ENCODE results near the gene LRMDA.

LRMDA gene

GRCh38 chr10:75427951-75428350 lies 3.5 kb upstream of the LRMDA start:
- no peak overlapping the region for H3K4me3 ChIP-seq (ENCODE audit: low read length)
- TF ChIP-seq, protein P1, sequence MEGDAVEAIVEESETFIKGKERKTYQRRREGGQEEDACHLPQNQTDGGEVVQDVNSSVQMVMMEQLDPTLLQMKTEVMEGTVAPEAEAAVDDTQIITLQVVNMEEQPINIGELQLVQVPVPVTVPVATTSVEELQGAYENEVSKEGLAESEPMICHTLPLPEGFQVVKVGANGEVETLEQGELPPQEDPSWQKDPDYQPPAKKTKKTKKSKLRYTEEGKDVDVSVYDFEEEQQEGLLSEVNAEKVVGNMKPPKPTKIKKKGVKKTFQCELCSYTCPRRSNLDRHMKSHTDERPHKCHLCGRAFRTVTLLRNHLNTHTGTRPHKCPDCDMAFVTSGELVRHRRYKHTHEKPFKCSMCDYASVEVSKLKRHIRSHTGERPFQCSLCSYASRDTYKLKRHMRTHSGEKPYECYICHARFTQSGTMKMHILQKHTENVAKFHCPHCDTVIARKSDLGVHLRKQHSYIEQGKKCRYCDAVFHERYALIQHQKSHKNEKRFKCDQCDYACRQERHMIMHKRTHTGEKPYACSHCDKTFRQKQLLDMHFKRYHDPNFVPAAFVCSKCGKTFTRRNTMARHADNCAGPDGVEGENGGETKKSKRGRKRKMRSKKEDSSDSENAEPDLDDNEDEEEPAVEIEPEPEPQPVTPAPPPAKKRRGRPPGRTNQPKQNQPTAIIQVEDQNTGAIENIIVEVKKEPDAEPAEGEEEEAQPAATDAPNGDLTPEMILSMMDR (conservative IDR thresholded peaks at IDR 0.05; ENCODE audit: low read length): no peak
- DNase-seq (ENCODE audit: low read depth): no peak

- TF ChIP-seq, protein P1 (conservative IDR thresholded peaks at IDR 0.05; ENCODE audit: low read length): no peak
- no peak overlapping the region for H3K4me3 ChIP-seq (ENCODE audit: low read length)
- no peak for DNase-seq (ENCODE audit: low read depth)
These were observed 2.8 kb upstream of the LRMDA start for GRCh38 chr10:75428434-75429158.

DNA sequence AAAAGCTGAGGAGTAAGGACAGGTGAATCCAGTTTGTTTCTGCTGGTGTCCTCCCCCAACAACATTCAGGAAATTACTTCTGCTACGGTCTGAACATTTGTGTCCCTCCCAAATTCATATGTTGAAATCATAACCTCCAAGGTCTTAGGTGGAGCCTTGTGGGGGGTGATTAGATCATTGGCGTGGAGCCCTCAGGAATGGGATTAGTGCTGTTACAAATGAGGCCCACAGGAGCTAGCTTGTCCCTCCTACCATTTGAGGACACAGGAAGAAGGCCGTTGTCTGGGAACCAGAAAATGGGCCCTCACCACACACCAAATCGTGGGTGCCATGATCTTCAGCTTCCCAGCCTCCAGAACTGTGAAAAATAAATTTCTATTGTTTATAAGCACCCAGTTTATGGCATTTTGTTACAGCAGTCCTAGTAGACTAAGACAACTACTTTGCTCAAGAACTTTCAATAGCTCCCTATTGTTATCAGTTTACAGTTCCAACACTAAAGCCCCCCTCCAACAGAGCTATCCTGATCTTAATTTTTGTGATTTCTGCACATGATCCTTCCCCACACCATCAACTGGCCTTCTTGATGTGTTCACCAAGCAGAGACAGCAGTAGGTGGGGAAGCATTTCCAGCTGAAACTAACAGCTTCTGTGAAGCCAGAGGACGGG lies 2.1 kb upstream of the LRMDA start:
- DNase-seq (ENCODE audit: low read depth): no peak
- no peak overlapping the region for H3K4me3 ChIP-seq (ENCODE audit: low read length)
- TF ChIP-seq, protein P1 (conservative IDR thresholded peaks at IDR 0.05; ENCODE audit: low read length): no peak

DNA sequence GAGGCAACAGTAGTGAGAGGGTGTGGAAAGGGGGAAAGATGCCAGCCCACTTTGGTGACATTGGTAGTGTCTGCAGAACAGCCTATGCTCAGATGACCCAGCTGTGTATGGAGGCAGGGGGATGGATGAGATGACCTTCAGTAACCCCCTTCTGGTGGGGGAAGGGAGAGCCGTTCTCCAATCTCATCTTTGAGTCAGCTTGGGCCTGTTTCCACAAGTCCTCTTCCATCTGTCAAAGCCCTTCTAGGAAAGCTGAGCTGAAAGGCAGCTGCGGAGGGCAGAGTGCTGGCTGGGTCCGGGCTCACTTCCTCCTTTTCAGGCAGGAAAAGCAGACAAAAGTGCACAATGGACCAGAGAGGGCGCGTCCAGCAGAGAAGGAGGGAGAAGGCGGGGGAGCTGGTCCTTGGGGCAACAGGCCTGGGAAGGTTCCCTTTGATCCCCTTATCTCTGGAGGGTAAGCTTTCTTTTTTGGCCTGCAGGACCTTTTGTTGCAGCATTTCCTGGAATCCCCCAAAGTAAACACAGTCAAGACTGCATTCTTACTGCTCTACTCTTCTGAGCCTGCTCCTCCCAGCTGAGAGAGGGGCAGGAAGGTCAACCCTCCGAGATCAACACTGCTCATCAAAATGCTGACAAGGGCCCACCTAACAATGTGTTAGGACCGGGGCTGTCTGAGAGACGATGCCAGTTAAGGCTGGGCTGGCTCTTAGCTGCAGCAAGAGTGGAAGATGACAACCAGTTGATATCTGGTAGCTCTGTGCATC lies 1.2 kb upstream of the LRMDA start:
- no peak overlapping the region for H3K4me3 ChIP-seq (ENCODE audit: low read length)
- TF ChIP-seq, protein P1 (conservative IDR thresholded peaks at IDR 0.05; ENCODE audit: low read length): no peak
- DNase-seq (ENCODE audit: low read depth): no peak

DNA sequence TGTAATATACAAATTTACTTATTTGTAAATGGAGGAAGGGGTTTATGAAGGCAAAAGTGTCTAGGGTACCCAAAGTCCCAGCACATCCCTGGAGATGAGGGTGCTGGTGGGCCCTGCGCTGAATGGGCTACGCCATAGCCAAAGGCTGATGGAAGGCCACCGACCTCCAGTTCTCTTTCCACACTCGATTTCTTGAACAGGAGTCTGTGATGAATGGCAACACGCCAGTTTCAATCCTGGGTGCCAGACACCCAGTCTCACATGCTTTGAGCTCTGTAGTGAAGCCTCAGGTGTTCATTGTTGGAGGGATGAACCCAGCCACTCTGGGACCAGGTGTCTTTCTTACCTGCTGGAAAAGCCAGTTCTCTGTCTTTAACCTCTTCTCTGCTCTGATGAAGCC lies 752 bp downstream of the LRMDA start:
- TF ChIP-seq, protein P1 (conservative IDR thresholded peaks at IDR 0.05; ENCODE audit: low read length): no peak
- H3K4me3 ChIP-seq (ENCODE audit: low read length): no peak overlapping the region

GRCh38 chr10:75432763-75433162 lies 1.3 kb downstream of the LRMDA start:
- TF ChIP-seq, protein P1 (conservative IDR thresholded peaks at IDR 0.05; ENCODE audit: low read length): no peak
- H3K4me3 ChIP-seq (ENCODE audit: low read length): no peak overlapping the region
- no peak for DNase-seq (ENCODE audit: low read depth)

More for the DNA sequence above, 752 bp downstream of the LRMDA start:
- no peak for DNase-seq (ENCODE audit: low read depth)

Data from AG10803 (cell line).